Measurements from ENCODE around the gene ANKRD6. TPM values are rescaled to one million over a fixed set of nuclear protein-coding genes. Genes with fewer than 3 reads are reported as not detected.

The ANKRD6 gene
- total RNA-seq, 1 experiment from 2014 or later = 13.9 TPM

- peaks cover 89% of the 10 kb centered on the region for H3K36me3 Mint-ChIP-seq
- no peak for DNase-seq (ENCODE audit: low spot score)
Measured at GRCh38 chr6:89682991-89683390, 250.0 kb downstream of the ANKRD6 start.

More at GRCh38 chr6:89682991-89683390, 250.0 kb downstream of the ANKRD6 start:
- ChIA-PET CTCF (interaction anchor here (1.3 to 1.6 kb wide), 2 partner anchors 110 to 311 kb away, joined by 3 read pairs; no protein-coding TSS in a partner anchor), POLR2A (no interaction called here)
- H3K27ac Mint-ChIP-seq = peak overlapping the region; percentile 72; the same call in 1 of the 2 replicates
- ATAC-seq = no peak; the same call in 1 of the 2 replicates
- no peak overlapping the region for H3K4me3 Mint-ChIP-seq
- peaks cover 32% of the 10 kb centered on the region for H3K4me1 Mint-ChIP-seq
- TF ChIP-seq ZNF121 (CRISPR knock-in tag; IDR thresholded peaks at IDR 0.05) = peak; percentile 93
- TF ChIP-seq, protein P1, sequence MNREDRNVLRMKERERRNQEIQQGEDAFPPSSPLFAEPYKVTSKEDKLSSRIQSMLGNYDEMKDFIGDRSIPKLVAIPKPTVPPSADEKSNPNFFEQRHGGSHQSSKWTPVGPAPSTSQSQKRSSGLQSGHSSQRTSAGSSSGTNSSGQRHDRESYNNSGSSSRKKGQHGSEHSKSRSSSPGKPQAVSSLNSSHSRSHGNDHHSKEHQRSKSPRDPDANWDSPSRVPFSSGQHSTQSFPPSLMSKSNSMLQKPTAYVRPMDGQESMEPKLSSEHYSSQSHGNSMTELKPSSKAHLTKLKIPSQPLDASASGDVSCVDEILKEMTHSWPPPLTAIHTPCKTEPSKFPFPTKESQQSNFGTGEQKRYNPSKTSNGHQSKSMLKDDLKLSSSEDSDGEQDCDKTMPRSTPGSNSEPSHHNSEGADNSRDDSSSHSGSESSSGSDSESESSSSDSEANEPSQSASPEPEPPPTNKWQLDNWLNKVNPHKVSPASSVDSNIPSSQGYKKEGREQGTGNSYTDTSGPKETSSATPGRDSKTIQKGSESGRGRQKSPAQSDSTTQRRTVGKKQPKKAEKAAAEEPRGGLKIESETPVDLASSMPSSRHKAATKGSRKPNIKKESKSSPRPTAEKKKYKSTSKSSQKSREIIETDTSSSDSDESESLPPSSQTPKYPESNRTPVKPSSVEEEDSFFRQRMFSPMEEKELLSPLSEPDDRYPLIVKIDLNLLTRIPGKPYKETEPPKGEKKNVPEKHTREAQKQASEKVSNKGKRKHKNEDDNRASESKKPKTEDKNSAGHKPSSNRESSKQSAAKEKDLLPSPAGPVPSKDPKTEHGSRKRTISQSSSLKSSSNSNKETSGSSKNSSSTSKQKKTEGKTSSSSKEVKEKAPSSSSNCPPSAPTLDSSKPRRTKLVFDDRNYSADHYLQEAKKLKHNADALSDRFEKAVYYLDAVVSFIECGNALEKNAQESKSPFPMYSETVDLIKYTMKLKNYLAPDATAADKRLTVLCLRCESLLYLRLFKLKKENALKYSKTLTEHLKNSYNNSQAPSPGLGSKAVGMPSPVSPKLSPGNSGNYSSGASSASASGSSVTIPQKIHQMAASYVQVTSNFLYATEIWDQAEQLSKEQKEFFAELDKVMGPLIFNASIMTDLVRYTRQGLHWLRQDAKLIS (CRISPR knock-in tag; IDR thresholded peaks at IDR 0.05; ENCODE audit: borderline replicate concordance) = no peak
- no peaks in the 10 kb centered on the region for H3K9me3 Mint-ChIP-seq
- no peaks in the 10 kb centered on the region for H3K27me3 Mint-ChIP-seq (ENCODE audit: low read depth)

Other genes with a start within 250 kb of the ANKRD6 start
- 0.23 to 0.30 TPM (median 0.24 TPM) in 3 replicates for gene GABRR1, start 215.8 kb upstream of the ANKRD6 start, total RNA-seq (2021)
- not detected in 3 replicates for gene GABRR2, start 117.9 kb upstream of the ANKRD6 start, total RNA-seq (2021)
- 9.9 to 12.3 TPM (median 9.9 TPM) in 3 replicates for gene UBE2J1, start 80.4 kb upstream of the ANKRD6 start, total RNA-seq (2021)
- gene RRAGD, start 20.9 kb upstream of the ANKRD6 start, total RNA-seq (2021) = 14.1 to 25.4 TPM (median 18.0 TPM) in 3 replicates
- 21.3 to 22.2 TPM (median 21.8 TPM) in 3 replicates for gene LYRM2, start 205.6 kb downstream of the ANKRD6 start, total RNA-seq (2021)